Measurements from ENCODE around the gene NECTIN2.

The NECTIN2 gene

GRCh38 chr19:44845612-44846454 is at the start of gene NECTIN2:
Gene NECTIN2 (plus strand): TSS chr19:44846297. CDS start chr19:44846526, 229 bp downstream.
- peak; percentile 97 for DNase-seq

GRCh38 chr19:44796701-44797115 is 49.4 kb upstream of the NECTIN2 start:
- no peak for DNase-seq

GRCh38 chr19:44799627-44800346 is 46.3 kb upstream of the NECTIN2 start:
- DNase-seq, result no peak

GRCh38 chr19:44800461-44800860 is 45.6 kb upstream of the NECTIN2 start:
- DNase-seq, result peak; percentile 31

- DNase-seq, result no peak
These were observed 42.4 kb upstream of the NECTIN2 start for GRCh38 chr19:44803442-44804428.

GRCh38 chr19:44806291-44806690 is 39.8 kb upstream of the NECTIN2 start:
- no peak for DNase-seq

- DNase-seq, result no peak
These were observed 38.9 kb upstream of the NECTIN2 start for GRCh38 chr19:44807162-44807561.

GRCh38 chr19:44807652-44808462 is 38.2 kb upstream of the NECTIN2 start:
- DNase-seq, result no peak

GRCh38 chr19:44808463-44809371 is 37.4 kb upstream of the NECTIN2 start, which contains the start of gene BCAM:
Gene BCAM (plus strand): TSS chr19:44809103. CDS start chr19:44809125, 22 bp downstream.
- DNase-seq, result peak; percentile 13

- no peak for DNase-seq
These were observed 36.4 kb upstream of the NECTIN2 start for GRCh38 chr19:44809577-44810233.

- no peak for DNase-seq
These were observed 35.6 kb upstream of the NECTIN2 start for GRCh38 chr19:44810234-44811121.

GRCh38 chr19:44811122-44811419 is 35.0 kb upstream of the NECTIN2 start:
- DNase-seq, result no peak

GRCh38 chr19:44812142-44812718 is 33.9 kb upstream of the NECTIN2 start:
- DNase-seq, result no peak

GRCh38 chr19:44813070-44813840 is 32.8 kb upstream of the NECTIN2 start:
- no peak for DNase-seq

- DNase-seq, result no peak
These were observed 32.1 kb upstream of the NECTIN2 start for GRCh38 chr19:44813841-44814470.

- no peak for DNase-seq
These were observed 31.6 kb upstream of the NECTIN2 start for GRCh38 chr19:44814517-44814916.

GRCh38 chr19:44816301-44816700 is 29.8 kb upstream of the NECTIN2 start:
- DNase-seq, result no peak

Data from amniotic stem cell (primary cell).